Fibroblast of skin of right biceps (primary cell): ENCODE results near the gene ATG14.
A peak's percentile ranks its signal among the peaks of the same experiment; 100 is the strongest.
"Not testable (repeated sequence)": the region's sequence is repeated elsewhere in the genome, so short reads cannot be mapped to it uniquely, and the experiment has no call there.

Experiments
- DNase-seq: peaks from one replicate; pipeline ENCODE4 v3.0.0-alpha.2; 2013

Gene ATG14

DNA sequence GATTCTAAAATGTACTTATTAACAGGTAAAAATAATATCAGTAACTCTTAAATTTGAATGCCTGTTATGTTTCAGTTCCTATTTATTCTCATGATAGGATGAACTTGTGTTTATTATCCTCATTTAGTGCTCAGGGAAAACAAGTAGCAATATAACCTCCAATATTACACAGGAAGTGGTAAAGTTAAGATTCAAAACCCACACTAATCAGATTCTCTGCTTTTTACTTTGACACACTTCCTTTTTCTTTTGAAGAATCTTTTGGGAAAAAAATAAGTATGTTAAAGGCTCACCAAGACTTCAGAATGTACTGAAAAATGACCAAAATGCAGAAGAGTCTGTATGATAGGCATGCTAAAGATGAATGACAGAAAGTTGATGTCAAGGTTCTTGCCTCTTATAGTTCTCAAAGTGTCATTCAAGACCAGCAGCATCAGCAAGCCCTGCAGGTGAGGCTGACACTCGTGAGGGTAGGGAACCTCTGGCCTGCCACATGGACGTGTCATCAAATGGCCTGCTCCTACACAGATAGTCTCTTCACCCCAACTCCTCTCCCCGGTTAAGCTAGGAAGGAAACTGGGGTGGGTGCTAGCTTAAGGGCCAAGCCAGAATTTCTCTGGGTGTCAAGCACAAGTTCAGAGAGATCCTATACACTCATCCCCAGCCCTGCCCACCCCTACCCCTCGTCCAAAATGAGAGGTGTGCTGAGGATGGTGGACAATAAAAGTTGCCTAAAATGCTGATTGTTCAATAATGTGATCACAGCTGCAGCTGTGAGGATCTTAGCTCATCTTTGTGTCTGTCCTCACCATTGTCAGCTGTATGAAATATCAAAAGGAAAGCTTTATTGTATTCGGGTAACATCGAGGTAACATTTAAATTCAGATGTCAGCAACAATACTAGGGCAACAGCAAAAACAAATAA, 22.5 kb upstream of the ATG14 start:
- no peak for DNase-seq

DNA sequence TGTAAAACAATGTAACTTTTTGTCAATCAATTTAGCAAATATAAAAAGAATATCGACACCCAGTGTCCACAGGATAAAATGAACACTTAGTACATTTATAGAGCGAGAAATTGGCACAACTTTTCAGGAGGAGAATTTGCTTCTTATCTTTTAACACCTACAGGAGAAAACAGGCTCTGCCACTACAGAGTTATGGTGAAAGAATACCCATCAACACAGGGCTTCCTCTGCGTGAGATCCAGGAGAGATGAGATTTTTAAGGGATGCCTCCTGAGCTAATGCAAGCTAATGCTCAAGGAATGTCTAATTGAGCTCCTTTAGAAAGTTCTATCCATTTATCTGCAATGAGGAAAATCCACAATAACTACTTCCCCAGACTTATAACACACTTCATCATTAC, 21.0 kb upstream of the ATG14 start:
- no peak for DNase-seq

DNA sequence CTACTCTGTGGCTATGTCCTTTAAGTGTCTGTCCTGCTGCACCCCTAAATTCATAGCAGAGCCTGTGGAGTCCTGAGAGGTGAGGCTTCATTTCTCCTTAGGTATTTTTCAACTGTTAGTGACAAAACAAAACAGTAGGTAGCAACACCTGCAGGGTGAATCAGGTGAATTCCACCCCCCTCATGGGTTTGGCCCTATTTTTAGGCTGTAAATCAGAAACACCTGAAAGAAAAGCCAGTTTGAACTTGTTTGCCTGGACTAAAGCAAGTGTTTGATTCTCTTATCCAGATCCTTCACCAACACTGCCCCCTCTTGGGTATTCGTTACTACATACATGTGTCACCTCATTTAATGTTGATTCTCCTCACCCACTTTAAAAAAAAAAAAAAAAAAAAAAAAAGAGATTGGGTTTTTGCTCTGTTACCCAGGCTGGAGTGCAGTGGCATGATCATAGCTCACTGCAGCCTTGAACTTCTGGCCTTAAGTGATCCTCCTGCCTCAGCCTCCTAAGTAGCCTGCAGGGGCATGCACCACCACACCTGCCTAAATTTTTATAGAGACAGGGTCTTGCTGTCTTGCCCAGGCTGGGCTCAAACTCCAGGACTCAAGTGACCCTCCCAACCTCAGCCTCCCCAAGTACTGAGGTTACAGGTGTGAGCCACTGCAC, 18.5 kb upstream of the ATG14 start:
- peak; percentile 64 for DNase-seq

DNA sequence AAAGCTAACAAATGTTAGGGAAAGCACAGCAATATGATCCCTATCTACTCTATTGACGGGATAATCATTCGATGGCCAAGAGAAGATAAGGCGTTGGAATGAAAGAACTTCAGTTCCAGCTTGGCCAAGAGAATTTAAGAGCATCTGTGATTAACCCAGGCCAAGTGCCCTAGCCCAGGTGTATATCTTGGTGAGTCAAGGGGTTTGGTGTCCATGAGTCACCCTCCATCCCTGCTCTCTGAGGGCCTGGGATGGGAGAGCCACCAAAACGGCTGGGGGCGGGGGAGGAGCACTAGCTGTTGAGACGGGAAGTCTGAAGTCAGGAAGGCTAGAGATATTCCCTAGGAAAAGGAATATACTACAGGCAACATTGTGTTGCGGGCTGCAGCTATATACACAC, 15.8 kb upstream of the ATG14 start:
- no peak for DNase-seq

DNA sequence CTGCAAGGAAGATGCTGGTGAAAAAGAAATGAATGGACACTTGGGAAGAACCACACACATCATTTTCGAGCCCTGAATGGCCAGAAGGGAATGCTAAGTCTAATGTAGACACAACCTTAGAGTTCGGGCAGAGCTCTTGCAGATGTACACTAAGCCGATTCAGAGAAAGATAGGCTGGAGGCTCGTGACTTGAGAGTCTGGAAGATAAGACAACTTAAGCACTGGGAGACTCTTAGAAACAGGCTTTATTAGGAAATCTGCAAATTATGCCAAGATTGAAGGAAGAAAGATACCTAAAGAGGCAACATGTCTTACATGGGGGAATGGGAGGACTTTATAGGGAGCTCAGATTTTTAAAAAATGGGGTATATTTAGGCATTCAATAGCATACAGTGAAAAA, 15.3 kb upstream of the ATG14 start:
- DNase-seq, result no peak

DNA sequence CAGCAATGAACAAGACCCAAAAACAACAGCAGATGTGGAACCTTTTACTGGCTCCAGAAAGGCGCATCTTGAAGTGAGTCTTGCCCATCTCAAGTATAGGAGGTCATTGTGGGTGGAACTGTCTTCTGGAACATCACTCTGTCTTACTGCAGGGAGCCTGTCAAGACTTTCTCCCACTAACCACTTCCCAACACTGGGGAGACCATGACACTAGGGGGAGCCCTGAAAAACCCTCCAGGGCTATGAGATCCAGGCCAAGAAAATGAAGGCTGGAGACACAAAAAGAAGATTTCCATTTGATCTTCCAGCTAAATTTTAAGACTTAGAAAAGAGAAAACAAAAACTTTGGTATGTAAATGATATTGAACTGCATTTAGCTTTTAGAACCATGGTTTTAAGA, 13.5 kb upstream of the ATG14 start:
- no peak for DNase-seq

DNA sequence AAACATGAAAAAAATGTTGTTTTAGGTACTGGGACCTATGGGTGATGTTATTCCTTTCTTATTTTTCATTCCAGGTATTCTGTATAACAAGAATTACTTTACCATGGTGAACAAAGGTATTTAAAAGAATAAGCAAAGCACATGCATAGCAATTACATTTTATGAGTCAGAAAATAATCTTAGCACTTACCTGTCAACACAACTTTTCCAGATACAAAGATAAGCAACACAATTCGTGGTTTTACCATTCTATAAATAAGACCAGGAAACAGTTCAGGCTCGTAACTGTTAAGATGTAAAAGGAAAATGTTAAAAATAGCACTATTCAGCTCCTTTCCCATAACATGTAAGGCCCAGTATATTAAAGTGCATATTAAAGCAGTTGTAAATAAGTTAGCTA, 12.3 kb upstream of the ATG14 start:
- no peak for DNase-seq

DNA sequence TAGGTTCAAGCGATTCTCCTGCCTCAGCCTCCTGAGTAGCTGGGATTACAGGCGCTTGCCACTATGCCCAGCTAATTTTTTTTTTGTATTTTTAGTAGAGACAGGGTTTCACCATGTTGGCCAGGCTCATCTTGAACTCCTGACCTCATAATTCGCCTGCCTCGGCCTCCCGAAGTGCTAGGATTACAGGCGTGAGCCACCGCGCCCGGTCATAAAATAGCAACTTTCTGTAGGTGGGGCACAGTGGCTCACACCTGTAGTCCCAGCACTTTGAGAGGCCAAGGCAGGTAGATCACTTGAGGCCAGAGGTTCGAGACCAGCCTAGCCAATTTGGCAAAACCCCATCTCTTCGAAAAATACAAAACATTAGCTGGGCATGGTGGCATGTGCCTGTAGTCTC, 10.7 kb upstream of the ATG14 start:
- not testable (repeated sequence) for DNase-seq

DNA sequence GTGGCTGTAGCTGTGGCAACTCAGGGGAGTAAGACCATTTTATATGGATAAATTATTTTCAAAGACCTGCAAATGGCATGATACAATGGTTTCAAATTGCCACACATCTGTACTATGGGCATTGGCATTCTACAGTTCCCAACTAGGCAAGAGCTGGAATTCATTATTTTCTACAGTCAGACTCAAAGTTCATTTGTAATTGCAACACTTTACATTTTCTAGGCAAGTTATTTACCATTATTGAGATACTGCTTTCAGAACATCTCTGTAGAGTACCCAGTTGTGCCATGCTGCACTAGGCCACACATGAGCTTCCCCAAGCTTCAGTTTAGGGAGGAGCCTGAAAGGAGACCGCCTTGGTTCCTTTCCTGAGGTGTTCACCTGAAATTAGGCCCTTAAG, 8.0 kb upstream of the ATG14 start:
- no peak for DNase-seq

DNA sequence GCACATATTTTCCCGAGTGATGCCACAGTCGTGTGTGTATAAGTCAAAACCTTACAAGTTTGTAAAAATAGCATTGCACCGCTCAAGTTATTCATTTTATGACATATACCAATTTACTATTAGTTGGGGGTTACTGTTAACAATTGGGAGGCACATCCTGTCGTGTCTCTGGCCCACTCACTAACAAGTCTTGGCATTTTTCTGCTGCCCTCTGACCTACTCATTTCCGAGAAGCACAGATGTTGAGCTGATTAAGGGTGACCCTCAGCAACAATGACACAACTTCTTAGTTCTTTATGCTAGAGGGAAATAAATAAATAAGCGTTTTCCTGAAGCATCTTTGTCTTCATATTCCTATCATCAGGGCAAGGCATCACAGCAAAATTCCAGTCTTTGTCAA, 6.8 kb upstream of the ATG14 start:
- no peak for DNase-seq

DNA sequence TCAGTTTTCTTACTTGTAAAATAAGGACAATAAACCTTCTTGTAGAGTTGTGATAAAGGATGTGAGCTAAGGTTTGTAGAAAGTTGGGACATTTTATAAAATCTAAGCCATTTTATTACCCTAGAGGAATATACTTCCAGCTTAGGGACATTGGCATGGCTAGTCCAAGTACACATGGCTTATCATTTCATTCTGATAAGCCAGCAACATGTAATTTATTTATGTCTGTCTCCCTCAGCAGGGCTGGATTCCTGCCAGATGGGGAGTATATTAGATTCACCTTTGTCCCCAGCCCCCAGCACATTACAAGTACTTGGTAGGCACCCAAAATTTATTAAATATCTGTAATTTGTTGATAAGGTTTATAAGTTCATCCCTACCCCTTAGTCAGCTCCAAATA, 6.3 kb upstream of the ATG14 start:
- DNase-seq, result no peak

DNA sequence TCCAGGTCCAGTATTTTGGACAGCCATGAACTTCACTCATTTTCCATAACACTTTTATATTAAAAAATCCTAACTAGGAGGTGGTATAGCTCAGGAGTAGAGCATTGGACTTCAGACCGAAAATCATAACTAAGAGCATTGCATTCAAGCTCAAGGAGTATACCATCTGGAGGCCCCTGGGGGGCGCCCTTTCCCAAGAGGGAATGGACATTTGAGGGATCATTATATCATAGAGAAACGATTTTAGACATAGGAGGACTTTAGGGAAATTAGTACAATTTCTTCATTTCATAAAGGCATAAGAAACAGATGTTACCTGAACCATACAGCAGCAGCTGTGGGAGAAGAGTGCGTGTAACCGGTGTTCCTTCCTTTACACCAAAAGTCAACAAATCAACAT, 5.2 kb upstream of the ATG14 start:
- DNase-seq, result peak; percentile 17

DNA sequence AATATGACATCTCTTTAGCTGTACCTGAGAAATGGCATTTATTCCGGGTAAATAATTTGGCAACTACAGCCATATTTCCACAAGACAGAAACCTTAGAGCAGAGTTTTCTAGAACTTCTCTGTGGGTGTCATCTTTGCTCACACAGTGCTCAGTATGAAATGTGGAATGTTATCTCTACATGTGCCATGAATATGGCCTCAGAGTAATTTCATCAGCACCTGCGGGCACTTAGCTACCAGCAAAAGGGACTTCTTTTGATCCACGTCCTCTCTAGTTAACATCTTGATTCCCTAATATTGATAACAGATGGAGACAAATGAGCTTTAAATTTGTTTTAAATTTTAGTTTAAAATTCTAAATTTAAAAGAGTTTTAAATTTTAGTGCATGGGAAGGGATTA, 2.9 kb upstream of the ATG14 start:
- DNase-seq, result no peak

DNA sequence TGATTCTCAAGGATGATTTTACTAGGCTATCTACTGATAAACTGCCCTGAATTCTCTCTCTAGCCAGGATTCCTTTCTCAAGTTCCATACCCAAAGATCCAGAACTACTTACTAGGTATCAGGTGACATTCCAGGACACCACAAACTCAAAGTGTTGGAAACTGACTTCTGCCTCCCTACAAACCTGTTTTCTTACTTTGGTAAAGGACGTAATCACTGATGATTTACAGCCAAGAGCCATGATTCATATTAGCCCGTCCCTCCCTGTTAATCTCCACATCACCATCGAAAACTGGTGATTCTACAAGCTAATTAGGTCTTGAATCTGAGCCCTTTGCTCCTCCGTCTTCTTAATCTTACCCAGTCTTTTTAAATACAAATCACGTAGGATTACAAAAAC, 1.0 kb upstream of the ATG14 start:
- DNase-seq, result no peak

DNA sequence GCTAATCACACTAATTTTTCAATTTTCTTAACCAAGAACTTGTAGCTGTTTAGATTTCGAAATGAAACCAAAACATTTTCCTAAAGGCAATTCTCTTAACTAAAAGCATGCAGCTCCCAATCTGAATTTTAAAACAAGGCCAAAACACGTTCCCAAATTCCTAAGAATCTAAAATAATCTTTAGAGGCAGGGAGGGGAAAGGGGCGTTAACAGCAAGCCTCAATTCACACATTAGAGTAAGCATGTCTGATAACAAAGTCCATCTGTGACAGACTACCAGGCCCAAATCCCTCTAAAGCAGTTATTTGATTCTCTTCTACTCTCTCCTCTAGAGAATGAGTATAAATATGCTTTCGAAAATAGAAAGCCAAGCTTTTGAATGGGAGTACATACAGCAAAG, 754 bp downstream of the ATG14 start:
- no peak for DNase-seq

DNA sequence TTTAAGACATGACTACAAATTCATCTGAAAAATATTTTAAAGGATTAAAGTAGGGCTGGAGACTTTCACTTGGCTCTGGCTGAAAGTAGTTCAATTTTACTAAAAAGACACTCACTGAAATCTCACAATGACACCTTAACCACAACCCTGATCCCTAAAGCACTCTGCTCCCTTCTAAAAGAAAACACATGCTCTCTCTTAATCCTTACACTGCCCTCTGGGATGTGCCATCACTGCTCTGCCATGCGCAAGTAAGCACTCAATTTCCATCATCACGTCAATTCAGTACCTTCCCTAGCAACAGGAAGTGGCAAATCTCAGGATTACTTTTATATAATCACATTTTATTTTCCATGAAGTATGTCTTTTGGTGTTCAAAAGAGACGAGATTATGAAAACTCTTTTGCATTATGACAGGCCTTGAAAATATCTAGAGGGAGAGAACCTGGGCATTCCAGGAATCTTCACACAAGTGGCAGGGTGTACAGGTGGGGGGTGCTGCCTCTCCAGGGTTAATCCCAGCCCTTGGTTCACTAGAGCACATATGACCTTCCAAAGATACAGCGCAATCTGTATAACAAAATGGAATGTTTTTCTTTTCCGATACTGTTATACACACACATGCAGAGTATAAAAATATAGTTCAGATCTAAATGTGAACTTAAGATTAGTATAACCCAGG, 7.3 kb downstream of the ATG14 start:
- DNase-seq, result no peak

DNA sequence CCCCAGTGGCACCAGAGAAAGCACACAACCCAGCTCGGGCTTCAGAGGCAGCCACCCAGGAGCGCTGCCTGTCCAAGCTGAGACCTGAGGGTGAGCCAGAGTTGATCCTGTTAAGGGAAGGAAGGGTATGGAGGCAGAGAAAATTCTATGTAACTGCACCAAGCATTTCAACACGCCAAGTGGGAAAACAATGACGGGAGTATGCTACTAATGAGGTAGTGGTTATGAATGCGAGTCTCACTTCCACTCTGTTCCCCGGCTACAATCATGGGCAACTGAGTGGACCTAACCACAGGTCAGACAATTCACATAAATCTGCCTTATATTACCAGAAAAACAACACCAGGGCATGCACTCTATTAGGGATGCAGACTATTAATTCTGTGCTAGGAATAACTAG, 9.9 kb downstream of the ATG14 start:
- no peak for DNase-seq

DNA sequence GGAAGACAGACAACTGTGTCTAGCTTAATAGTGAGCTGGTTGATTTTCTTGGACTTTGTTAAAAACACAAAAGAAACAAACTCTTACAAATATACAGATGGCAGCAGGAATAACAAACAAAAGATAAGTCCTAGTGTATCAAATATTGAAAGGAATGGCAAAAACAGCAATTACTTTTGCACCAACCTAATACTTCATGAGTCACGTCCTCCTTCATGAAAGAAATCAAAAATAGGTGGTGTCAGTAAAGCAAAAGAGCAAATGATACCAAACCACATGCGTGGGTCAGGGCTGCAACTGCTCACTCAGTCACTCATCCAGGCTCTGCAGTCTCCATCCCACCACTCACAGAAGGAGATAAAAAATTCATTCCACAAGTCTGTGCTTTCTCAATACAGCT, 11.8 kb downstream of the ATG14 start:
- DNase-seq, result no peak

DNA sequence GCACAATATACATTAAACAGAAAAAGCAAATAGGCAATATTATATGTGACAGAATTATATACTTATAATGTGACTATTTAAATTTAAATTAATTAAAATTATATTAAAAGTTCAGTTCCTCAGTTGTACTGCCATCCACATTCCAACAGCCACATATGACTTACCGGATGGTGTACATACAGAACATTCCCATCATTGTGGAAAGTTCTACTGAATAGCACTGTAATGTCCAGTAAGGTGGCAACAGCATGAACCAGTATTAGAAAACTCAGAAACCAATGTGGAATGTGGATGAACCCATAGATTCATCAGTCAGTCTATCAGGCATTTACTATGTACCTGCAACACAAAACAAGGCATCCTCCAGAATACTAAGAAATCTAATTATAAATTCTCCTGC, 12.4 kb downstream of the ATG14 start:
- DNase-seq, result no peak

DNA sequence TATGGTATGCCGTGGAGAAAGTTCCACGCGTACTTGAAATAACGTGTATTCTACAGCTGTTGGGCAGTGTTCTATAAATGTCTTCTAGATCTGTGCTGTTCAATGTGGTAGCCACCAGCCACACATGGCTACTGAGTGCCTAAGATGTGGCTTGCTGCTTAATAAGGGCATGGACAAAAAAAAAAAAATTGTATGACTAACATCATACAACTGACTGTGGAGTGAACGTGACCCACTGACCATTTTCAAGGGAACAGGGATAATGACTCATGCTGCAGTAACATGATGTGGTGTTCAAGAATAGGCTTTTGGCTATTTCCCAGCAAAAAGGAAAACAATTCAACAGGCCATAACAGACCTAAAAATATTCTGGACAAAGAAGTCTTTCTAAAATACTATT, 13.0 kb downstream of the ATG14 start:
- DNase-seq, result peak; percentile 95

DNA sequence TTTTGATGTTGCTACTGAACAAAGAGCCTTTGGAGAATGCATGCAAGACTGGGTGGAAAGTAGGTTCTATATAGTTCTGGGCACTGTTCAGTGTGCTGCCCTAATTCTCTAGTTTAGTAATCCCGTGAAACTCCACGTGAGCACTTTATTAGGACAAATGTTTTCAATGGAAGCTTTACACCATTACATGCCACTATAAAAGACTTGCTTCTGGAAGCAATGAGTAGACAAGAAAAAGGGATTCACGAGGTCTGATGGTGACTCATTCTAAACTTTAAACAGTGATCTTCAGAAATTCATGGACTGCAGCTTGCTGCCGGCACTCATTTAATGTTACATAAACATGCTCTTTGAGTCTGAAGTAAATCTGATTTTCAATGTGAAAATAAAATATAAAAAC, 22.3 kb downstream of the ATG14 start:
- DNase-seq, result peak; percentile 59

DNA sequence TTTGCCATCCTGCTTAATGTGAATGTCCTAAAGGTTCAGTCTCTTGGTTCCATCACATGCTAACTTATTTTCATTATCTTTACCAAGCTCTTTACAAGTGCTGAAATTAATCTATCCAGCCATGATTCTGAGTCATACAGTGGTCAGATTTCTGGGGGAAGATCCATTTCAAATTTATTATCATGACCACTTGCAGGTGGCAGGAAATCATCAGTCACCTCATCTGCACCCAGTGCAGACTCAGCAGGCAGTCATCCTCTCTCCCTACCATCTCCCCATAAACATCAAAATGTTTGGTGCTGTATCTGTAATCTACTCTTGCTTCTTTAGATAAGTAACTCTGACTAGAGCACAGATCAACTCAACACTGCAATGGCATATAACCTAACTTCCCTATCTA, 23.5 kb downstream of the ATG14 start:
- DNase-seq, result peak; percentile 59

DNA sequence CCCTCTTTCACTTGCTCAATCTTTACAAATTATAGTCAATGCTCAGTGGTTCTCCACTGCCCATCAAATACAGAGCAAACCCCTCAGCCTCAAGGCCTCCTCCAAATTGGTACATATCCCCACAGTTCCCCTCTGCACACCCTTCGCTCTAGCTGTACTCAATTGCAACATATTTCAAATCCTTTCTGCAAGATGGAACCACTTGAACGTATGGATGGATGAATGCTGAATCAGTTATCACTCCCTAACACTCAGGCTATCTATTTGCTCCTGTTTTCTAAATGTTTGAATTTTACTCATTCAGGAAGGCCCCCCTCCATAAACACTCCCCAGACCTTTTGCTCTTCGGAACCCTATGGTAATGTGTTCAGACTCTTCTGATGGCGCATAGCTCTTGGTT, 24.5 kb downstream of the ATG14 start:
- no peak for DNase-seq
